GF-D8 (cell line): ENCODE results near the gene TOX2.

ENCODE experiments used
- DNase-seq: peaks from one replicate; lab custom pipeline; 2025; lab: John Stamatoyannopoulos, UW

The TOX2 gene

DNA sequence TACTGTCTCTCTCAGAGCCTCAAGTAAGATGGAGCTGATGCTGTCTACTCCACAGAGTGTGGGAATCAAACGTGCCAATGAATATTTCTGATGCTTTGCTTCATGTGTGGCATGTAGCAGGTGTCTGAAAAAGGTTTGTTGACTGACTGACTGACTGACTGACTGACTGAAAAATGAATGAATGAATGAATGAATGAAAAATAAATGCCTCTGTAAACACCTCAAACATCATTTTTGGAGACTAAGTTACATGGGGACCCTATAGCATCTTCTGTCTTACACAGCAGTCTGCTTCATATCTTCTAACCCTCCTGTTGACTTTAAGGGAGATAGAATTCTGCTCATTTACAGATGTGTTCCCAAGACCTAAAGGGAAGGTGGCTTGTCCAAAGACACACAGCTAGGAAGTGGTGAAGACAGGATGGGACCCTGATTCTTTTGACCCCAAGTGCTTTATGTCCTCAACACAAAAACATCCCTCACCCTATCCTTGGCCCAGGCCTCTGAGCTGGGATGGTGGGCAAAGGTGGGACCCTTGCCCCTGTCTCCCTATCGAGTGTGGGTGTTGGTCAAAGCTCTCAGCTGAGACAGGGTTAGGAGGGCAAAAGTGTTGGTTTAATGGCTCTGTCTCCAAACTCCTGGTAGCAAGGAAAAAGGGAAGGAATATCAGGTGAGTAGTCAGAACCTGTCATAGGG is 104.4 kb downstream of the TOX2 start:
- no peak for DNase-seq

DNA sequence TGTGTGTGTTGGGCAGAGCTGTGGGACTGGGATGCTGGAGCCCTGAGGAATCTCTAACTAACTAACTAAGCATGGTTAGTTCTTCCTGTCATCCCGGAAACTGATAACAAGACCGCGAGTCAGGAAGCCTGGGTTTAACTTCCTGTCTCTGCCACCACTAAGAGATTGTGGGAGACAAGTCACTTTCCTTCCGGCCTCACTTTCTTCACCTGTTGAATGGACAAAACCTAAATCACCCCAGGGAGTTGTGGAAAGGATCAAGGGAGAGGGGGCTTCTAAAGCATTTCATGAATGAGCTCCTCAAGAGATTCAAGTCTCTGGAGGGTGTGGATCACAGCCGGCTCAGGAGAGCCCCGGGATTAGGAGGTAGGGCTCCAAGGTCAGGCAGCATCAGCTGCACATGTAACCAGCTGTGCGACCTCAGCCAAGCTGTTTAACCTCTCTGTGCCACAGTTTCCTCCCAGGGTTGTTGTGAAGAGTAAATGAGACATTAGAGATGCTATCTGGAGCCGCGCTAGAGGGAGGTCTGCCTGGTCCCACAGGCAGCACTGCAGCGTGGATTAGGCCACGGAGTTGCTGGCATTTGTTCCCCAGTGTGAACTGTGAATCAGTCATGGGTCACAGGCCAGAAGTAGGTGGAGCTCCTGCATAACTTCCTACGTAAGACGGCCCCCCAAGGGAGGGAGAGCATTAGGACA is 105.1 kb downstream of the TOX2 start:
- DNase-seq: no peak

DNA sequence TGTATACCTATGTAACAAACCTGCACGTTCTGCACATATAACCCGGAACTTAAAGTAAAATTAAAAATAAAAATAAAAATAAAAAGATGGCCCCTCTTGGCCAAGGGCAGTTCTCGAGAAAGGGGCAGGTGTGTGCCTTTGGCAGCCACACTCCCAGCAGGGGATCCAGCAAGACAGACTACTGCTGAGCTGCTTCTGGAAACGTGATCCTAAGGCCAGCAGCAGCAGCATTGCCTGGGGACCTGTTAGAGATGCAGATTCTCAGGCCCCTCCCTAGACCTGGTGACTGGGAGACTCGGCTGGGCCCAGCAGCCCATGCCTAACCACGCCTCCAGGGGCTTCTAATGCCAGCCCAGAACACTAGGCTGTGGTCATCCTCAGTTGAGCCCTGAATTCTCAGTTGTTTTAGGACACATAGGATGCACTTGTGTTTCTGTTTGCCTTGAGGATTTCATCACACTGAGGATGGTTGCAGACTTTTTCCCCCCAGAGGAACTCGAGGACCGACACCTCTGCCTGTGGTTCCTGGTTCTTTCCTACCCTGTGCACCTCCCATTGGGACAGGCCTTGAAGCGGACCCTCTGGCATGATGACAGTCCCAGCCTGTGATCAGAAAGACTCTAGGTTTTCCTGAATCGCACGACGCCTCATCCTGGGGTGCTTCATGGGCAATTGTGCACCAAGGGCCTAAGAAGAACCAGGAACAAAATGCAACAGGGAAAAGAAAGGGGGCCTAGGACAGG is 105.9 kb downstream of the TOX2 start:
- DNase-seq: no peak

DNA sequence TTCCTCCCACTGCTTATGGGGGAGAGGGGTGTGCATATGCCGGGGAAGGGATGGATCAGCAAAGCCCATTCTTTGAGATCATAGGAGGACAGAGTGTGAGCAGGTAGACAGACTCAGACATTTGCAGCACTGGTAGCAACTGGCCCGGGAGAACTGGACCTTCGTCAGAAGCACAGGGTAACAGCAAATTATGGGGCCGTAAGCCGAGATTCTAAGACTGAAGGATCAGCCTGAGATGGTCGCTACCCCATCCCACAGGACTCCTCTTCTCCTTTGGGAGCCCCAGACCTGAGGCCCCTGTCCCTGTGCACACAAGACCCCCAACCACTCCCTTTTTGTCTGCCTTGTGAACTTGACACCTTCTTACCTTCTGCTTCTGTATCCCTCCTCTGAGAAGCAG is 106.5 kb downstream of the TOX2 start:
- DNase-seq: no peak

DNA sequence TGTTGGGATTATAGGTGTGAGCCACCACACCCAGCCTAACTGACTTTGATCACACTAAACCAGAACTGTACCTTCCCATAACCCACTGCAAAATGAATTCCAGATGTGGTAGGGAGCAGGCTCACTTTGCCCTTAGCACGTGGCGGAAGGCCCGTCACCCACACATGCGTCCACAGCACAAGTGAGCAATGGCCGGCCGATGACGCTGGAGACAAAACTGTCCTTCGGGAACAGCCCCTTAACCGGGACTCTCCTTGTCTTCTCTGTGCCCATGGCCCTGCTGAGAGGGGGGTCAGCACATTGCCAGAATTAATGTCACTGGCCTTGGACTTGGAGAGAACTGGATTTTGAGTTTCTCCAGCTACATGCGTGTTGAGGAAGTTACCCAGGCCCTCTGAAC is 107.2 kb downstream of the TOX2 start:
- no peak for DNase-seq

DNA sequence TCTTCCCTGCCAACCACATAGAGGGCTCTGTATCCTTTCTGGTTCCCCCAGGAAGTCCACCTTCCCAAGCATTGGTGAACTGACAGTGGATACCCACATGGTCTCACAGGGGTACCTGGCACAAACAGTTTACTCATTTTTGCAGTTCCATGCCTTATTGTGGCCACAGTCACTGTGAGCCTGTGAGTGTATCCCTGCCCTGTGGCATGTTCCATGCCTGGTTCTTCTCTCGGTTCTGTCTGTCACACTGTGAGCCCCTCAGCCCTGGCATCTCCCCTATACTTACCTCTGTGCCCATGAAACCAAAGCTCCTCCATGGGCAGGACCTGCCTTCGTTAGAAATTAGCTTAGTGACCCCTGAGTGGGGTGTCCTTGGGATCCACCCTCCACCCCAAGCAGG is 107.8 kb downstream of the TOX2 start:
- DNase-seq: no peak

DNA sequence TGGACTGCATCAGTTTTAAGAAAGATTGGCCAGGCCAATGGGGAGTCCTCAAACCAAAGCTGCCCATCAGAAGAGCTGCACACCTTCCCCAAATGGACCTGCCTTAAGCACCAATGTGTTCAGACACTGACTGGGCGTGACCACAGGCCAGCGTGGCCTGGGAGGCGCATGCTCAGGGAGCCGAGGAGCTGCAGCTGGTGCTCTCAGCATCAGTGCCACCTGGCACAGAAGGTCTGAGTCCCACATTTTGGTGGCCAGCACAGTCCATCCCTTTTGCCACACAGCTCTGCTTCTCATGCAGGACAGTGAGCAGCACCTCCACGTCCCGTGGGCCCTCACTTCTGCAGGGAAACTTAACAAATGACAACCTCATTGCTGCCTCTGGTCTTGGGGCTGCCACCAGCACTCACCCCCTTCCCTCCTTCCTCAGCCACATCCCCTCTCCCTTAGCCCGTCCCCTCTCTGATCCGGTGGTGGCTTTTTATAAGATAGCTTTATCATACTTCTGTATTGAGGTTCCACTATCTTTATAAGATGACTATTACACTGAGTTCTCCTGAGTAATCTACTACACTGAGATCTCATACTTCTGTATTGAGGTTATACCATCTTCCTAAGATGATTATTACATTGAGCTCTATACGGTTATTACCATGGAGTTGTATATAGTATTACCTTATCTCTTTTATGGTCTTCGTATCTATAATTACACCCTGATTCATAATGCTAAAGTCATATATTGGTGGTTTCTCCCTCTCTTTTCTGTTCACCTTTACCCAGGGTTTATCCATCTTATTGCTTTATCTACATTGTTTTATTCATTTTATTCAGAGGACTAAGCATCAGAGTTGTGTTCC is 109.1 kb downstream of the TOX2 start:
- DNase-seq: no peak

DNA sequence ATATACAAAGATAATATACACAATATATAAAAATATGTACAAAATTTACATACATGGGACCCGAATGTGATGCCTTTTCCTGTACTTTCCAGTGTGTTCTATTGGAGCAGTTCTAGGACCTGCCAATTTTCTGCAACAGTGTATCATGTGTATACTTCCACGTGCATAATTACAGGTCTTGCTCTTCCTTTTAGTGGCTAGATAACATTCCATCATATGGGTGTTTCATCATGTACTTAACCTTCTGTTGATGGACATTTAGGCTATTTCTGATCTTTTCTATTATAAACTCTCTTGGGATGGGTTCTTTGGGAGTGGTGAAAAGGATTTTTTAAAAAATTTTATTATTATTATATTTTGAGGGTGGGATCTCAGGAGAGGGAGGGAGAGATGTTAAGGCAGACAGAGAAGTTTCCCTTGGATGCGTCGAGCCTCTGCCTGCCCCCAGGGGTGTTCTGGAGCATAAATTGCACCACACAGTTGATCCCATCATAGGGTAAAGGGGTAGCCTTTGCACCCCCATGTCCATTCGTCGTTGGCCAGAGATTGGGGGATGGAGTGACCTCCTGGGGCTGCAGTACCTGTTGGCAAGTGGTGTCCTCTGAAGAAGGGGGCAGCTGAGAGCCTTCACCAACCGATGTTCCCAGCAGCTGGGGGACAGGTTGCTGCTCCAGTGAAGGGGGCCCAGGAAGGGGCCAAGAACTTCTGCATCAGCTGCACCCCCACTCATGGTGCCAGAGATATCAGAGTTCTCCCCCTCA is 110.3 kb downstream of the TOX2 start:
- DNase-seq: no peak

DNA sequence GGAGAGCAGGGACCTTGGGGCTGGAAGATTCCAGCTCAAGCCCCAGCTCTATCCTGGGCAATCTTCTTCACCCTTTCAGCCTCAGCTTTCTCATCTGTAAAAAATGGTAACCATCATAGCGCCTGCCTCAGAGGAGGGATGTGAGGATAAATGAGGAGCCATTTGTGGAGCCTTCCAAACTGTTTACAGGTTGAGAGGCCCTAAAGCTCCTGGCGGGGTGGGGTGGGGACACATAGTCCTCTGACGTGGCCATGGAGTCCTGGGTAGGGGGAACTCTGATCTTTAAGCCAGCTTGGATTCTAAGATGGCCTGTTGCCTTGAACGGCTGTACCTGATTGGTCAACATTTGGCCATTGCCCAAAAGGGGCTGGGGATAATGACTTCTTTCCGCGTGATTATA is 111.1 kb downstream of the TOX2 start:
- DNase-seq: no peak

DNA sequence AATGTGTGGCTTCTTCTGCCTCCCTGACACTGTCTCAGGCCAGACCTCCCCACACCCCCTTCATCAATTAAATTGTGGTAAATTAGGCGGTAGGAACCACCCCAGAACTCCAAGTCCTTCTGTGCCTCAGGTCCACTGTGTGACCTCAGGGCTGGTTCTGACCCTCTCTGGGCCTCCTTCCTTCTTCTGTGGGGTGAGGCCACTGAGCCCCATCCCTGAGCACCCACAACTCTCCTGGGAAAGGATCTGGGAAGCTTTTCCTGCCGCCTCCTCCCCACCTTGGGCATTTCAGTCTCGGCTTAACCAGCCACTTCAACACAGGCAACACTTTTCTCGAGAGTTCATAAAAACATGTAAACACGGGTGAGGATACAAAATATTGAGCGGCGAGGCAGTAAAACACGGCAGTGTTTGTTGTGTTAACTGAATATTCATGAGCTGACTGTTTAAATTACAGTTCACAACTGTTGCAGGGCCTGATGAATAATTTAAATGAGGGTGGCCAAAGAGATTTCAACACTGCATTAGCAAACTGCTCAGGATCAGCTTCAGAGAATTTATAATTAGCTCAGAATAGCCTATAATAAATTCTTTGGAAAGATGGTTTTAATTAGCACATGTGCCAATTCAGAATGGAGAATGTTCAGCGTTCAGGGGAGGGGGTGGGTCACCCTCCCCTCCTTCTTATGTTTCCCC is 112.1 kb downstream of the TOX2 start:
- DNase-seq: no peak

DNA sequence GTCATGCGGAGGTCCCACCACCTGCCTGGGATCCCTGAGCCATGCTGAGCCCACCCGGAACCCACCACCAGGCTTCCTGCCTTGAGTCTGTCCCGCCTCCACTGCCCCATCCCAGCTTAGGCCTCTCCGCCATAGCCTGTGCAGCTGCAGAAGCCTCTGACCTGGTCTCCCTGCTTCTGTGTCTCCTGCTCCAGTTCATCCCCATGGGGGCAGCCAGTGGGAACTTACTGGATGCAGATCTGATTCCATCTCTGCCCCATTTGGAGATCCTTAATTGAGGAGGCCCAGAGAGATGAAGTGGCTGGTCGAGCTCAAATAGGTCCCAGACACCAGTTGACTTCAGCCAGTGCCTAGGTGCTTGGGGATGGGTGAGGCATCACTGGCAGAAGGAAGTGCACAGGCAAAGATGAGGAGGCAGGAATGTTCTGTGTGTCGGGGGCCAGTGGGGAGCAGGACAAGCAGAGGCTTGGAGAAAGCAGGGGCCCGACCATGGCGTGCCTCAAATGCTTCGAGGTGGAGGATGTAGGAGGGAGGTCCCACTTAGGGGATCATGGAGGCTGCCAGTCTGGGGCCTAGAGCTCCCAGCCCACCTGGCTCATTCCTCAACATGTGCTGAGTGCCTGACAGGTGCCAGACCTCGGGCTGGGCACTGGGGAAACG is 112.8 kb downstream of the TOX2 start:
- DNase-seq: no peak

DNA sequence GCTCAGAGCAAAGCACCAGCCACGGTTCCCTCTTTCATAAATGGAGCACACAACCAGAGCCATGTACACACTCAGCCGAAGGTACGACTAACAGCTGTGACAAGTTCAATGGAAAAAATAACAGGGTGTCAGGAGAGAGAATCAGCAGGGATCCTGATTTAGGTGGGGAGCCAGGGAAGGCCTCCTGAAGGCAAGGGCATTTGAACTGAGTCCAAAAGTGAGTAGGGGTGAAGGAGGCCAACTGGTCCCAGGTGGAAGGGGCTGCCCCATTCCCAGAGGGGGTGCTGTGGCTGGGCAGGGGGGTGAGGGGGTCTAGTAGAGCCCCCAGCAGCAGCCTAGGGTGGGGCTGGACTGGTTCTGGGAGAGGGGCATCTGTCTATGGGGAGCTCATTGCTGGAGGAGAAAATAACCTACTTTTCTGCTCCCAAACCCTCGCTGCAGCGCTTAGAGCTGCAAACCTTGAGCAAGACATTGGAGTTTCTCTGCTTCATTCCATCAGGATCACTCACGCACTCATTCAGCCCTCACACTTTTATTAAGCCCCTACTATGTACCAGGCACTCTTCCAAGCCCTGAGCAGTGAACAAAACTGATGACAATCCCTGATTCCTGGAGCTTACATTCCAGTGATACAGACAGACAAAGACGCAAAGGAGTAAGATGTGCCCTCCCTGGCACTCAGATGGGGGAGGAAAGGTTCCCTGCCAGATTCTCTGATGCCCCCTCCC is 113.5 kb downstream of the TOX2 start:
- no peak for DNase-seq

DNA sequence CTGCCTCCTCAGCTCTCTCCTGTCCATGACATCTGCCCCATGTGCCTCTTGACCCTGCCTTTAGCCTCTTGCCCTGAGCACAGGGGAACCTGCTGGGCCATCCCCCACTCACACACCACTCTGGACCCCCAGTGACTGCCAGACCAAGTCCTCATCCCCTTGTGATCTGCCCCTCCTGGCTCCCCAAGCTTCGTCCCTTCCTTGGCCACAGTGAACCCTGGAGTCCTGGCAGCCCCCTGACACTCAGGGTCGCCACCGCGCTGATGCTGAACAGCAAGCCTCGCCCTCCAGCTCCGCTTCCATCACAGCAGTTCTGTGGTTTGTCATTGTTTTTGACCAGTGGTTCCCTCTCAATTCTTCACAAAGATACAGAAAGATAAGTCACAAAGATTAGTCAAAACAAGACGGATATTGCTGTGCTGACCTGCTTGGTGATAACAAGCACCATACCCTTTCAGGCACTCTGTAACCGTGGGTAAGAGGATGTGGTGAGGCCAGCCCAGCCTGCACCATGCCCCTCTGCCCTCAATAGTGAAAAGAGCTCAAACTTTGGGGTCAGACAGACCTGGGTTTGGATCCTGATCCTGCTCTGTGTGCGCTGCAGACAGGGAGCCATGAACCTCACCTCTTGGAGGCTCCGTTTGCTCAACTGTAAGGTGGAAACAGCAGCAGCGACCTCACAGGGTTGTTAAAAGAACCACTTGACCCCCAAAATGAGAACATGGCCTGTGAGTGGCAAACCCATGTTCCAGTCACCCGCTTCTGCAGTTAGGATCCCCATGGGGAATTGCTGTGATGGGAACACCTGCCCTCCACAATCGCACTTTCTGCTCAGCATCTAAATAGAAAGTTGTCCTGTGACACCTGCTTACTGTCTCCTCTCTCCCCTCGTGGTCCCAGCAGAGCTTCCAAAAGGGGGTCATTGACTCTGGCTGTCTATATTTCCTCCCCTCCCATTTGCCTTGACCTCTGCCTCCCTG is 114.5 kb downstream of the TOX2 start:
- no peak for DNase-seq

DNA sequence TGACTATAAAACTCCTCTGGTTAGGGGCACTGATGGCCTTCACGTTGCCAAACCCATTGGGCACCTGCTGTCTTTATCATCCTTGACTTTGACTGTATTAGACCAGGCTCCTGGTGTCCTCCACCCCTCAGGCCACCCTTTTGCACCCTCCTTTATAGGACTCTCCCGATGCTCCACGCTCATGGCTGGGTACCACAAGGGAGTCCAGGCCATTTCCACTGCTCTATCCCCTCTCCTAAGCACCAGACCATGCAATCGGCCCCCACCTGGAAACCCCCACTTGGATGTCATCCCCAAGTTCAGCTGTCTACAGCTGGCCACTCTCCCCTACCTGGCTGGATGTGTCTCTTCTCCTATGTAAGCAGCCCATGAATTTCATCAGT is 115.2 kb downstream of the TOX2 start:
- DNase-seq: no peak

DNA sequence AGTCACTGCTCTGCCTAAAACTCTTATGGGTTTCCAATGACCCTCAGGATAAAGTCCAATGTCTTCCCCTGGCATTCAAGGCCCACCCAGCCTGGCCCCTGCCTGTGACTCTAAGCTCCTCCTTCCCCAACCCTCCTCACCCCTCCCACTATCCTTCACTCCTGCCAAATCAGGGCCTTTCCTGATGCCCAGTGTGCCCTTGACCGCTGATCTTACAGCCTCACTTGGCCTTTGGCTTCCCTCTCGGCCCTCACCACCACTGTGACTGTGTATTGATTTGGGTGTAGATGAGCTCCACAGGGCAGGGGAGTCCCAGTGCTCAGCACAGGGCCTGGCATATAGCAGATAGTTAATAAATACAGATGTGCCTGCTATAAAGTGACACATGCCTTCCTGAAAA is 115.7 kb downstream of the TOX2 start:
- no peak for DNase-seq

DNA sequence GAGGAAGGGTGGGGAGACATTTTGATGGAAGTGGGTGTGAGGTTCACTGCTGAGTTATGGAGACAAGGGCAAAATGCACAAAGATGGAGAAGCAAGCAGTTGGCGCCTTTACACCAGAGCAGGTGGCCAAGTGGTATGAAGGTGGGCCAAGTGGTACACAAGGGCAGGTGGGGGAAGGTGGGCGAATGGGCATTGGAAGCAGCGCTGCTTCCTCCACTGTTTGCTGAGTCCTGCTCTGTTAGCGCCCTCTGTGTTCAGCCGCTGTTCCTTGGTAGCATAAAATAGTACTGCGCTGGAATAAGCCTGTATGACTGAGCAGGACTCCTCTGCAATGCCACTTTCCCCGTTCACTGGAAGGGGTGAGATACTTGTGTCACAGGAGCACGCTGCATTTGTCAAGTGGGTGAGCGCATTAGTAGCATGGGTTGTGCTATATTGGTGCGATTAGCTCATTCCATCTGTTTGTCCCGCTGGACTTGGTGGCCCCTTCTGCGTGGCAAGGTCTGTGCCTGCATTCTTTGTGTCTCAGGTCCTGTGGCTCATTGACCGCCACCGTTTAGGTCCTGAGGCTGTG is 116.4 kb downstream of the TOX2 start:
- DNase-seq: no peak

DNA sequence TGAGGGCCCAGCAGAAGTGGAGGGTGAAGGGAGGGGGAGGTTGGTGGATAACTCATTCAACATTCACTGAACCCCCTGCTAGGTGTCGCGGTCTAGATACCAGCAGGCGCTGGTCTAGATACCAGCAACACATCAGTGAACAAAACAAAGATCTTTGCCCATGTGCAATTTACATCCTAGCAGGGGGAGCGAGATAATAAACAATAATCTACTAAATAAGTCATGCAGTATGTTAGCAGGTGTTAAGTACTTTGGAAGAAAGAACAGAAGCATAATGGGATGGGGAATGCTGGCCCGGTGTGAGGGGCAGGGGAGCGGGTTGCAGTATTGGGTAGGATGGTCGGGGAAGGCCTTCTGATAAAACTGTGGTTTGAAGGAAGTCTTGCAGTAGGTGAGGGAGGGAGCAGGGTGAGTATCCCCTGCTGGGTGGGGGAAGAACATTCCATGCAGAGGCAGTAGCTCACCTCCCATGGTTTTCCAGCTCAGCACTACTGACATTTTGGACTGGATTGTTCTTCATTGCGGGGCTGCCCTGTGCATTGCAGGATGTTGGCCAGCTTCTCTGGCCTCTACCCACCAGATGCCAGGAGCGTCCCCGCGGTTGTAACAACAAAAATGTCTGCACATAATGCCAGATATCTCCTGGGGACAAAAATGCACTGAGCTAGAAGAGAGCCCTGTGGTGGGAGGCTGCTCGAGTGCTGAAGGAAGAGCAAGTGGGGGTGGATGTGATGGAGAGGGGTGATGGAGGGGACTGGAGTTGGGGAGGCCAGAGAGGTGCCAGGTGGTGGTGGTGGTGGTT is 117.3 kb downstream of the TOX2 start:
- no peak for DNase-seq
